Esophagus squamous epithelium (tissue), 4 donors: ENCODE measurements around the gene TOP2A.
"Not testable (repeated sequence)": the region's sequence is repeated elsewhere in the genome, so short reads cannot be mapped to it uniquely, and the experiment has no call there.

Experiments
- CTCF ChIP-seq, 6 experiments: fragments of 450-650 bp in 4 of 6; fragments of 200-600 bp in 2 of 6; sonication (generic) in 2 of 6; IDR thresholded peaks; one replicate each; pipeline ENCODE4 v1.5.1; 2016 to 2019; ENCODE audit warnings: antibody characterized with exemption in 6 of 6, mild to moderate bottlenecking in 4 of 6, moderate library complexity in 4 of 6
- POLR2A ChIP-seq, 4 donors: fragments of 450-650 bp; IDR thresholded peaks; one replicate each; pipeline ENCODE4 v1.6.1; 2017; ENCODE audit warnings: antibody characterized with exemption in 4 of 4, mild to moderate bottlenecking in 4 of 4, moderate library complexity in 3 of 4

GRCh38 chr17:40386555-40386954 lies 31.1 kb downstream of the TOP2A start:
- TF ChIP-seq CTCF, POLR2A (IDR thresholded peaks at IDR 0.05): not testable (repeated sequence)
